Measurements from ENCODE around the gene YKT6.

GRCh38 chr7:44182827-44183226 is 18.0 kb upstream of the YKT6 start:
- TF ChIP-seq CTCF (IDR thresholded peaks at IDR 0.05) (no peak), POLR2A (IDR thresholded peaks at IDR 0.05) (no peak), EP300 (IDR thresholded peaks at IDR 0.05) (no peak)

All from tibial nerve (tissue), 4 donors.